Astrocyte of the spinal cord (primary cell): ENCODE results near the gene NOTUM.

Experiments
- DNase-seq: peaks from one replicate; pipeline ENCODE4 v3.0.0; 2011; ENCODE audit warnings: low read depth, low spot score
- H3K4me3 ChIP-seq: 2 replicates; pipeline ENCODE4 v1.5.1; 2011; ENCODE audit warnings: low read depth, mild to moderate bottlenecking, low read length, moderate library complexity
- CTCF ChIP-seq: IDR thresholded peaks from 2 replicates; pipeline ENCODE4 v1.5.1; 2012; ENCODE audit warnings: low read depth, mild to moderate bottlenecking, low read length, inconsistent platforms
- in situ Hi-C: cut with HindIII; loops from 2 replicates; pipeline ENCODE4 v1.10.0; 2017; ENCODE audit warnings: low sequenced_read_pairs

NOTUM gene

GRCh38 chr17:81924557-81925532, 36.1 kb downstream of the NOTUM start:
- no peak for DNase-seq
- in situ Hi-C loops: no loop called here
- no peak for TF ChIP-seq CTCF
- H3K4me3 ChIP-seq: no peak overlapping the region

GRCh38 chr17:81923302-81924260, 37.4 kb downstream of the NOTUM start:
- peak overlapping the region; percentile 35 for H3K4me3 ChIP-seq
- in situ Hi-C loops: no loop called here
- DNase-seq: peak; percentile 75
- no peak for TF ChIP-seq CTCF

- no peak for DNase-seq
- peak overlapping the region; percentile 35 for H3K4me3 ChIP-seq
- in situ Hi-C loops: no loop called here
- TF ChIP-seq CTCF: no peak
Observed at GRCh38 chr17:81922566-81923301, 38.3 kb downstream of the NOTUM start.

GRCh38 chr17:81921996-81922565, 38.9 kb downstream of the NOTUM start:
- in situ Hi-C loops: no loop called here
- DNase-seq: no peak
- H3K4me3 ChIP-seq: no peak overlapping the region
- TF ChIP-seq CTCF: no peak

- no peak for DNase-seq
- H3K4me3 ChIP-seq: no peak overlapping the region
- TF ChIP-seq CTCF: no peak
- in situ Hi-C loops: no loop called here
Observed at GRCh38 chr17:81921537-81921862, 39.5 kb downstream of the NOTUM start.
